K562 (cell line): ENCODE data around the gene RPTOR. TPM values are rescaled to one million over a fixed set of nuclear protein-coding genes. Genes with fewer than 3 reads are reported as not detected.

Experiments used
- ATAC-seq: fragments of 200-7000 bp; cut with Tn5 transposase; 3 replicates; pipeline ENCODE4 v1.9.1; 2020; ENCODE audit warnings: moderate library complexity
- BruUV-seq: library from RNA; stranded (reverse); fragments of 400-500 nt; replicated peaks from 2 replicates; lab custom pipeline; 2021; lab: Mats Ljungman, UMichigan
- CTCF ChIA-PET: fragments of 300-600 bp; formaldehyde crosslinking; extraction: SDS; loops from one replicate; lab custom pipeline; 2021; ENCODE audit warnings: low intra/inter-chr PET ratio; lab: Yijun Ruan, JAX
- POLR2A ChIA-PET: fragments of 300-600, 350-650 bp; sonication (Branson Sonifier 250); formaldehyde crosslinking; extraction: SDS; loops from one replicate; lab custom pipeline; 2021; ENCODE audit warnings: antibody characterized with exemption, inconsistent platforms; lab: Yijun Ruan, JAX
- DNase-seq, 4 experiments: peaks; one replicate each; pipeline versions ENCODE4 v3.0.0 to v3.0.0-alpha.2; 2011 to 2018; ENCODE audit warnings: low spot score in 3 of 4, mixed read lengths in 3 of 4; ENCODE audit errors: extremely low read depth in 1 of 4
- FAIRE-seq: peaks from 2 replicates; lab custom pipeline; 2011; peaks lifted over from hg19 to GRCh38; lab: Jason Lieb, UNC
- H2AFZ ChIP-seq: 2 replicates; pipeline ENCODE4 v1.6.0; 2011; ENCODE audit warnings: low read depth, low read length, control low read depth, inconsistent platforms
- H3K27ac ChIP-seq: fragments of 200-600 bp; 3 replicates; pipeline ENCODE4 v1.8.0; 2011; ENCODE audit warnings: low read depth, mild to moderate bottlenecking, control low read depth, inconsistent platforms, low read length, moderate library complexity, mixed read lengths; ENCODE audit errors: extremely low read depth
- H3K27me3 ChIP-seq, 2 experiments: fragments of 300-600 bp in 1 of 2; 2 replicates in 1 of 2; 3 replicates in 1 of 2; pipeline versions ENCODE4 v1.6.0 to v1.8.0; 2011; ENCODE audit warnings: inconsistent platforms in 2 of 2, low read length in 2 of 2, mild to moderate bottlenecking in 1 of 2, mixed read lengths in 1 of 2, moderate library complexity in 1 of 2; ENCODE audit not compliant: control insufficient read depth in 2 of 2, insufficient read depth in 2 of 2
- H3K36me3 ChIP-seq: fragments of 300-600 bp; 3 replicates; pipeline ENCODE4 v1.8.0; 2011; ENCODE audit warnings: mild to moderate bottlenecking, low read length, inconsistent platforms; ENCODE audit not compliant: control insufficient read depth, insufficient read depth
- H3K4me1 ChIP-seq, 2 experiments: fragments of 200-600 bp in 1 of 2; replicated peaks in 1 of 2; 2 replicates in 1 of 2; 3 replicates in 1 of 2; pipeline versions ENCODE4 v1.5.1 to v1.8.0; 2011; ENCODE audit warnings: inconsistent platforms in 2 of 2, low read length in 2 of 2, mild to moderate bottlenecking in 1 of 2, mixed read lengths in 1 of 2, moderate library complexity in 1 of 2; ENCODE audit not compliant: control insufficient read depth in 2 of 2, insufficient read depth in 2 of 2
- H3K4me2 ChIP-seq: 2 replicates; pipeline ENCODE4 v1.6.1; 2011; ENCODE audit warnings: low read length, control low read depth, inconsistent platforms, mixed read lengths; ENCODE audit not compliant: insufficient read depth
- H3K4me3 ChIP-seq: fragments of 200-600 bp; sonication (generic), shearing (Covaris generic); 2 replicates; pipeline ENCODE4 v1.5.1; 2016; ENCODE audit warnings: control low read depth, inconsistent platforms
- H3K79me2 ChIP-seq: fragments of 200-600 bp; 3 replicates; pipeline ENCODE4 v1.8.0; 2011; ENCODE audit warnings: low read length, inconsistent platforms; ENCODE audit not compliant: control insufficient read depth, insufficient read depth
- H3K9ac ChIP-seq, 2 experiments: 2 replicates each; pipeline versions ENCODE4 v1.6.0 to v1.6.1; 2011; ENCODE audit warnings: low read depth in 2 of 2, low read length in 2 of 2, control low read depth in 1 of 2, inconsistent platforms in 1 of 2, mild to moderate bottlenecking in 1 of 2, mixed read lengths in 1 of 2; ENCODE audit not compliant: insufficient read depth in 1 of 2
- H3K9me1 ChIP-seq: one replicate; pipeline ENCODE4 v1.6.0; 2011; ENCODE audit warnings: inconsistent platforms, mild to moderate bottlenecking, low read length, moderate library complexity; ENCODE audit not compliant: control insufficient read depth, insufficient read depth
- H3K9me3 ChIP-seq: replicated peaks from 2 replicates; pipeline ENCODE4 v1.5.1; 2011; ENCODE audit warnings: low read depth, low read length, inconsistent platforms; ENCODE audit not compliant: control insufficient read depth, insufficient read depth
- H4K20me1 ChIP-seq: replicated peaks from 2 replicates; pipeline ENCODE4 v1.6.1; 2011; ENCODE audit warnings: low read length, inconsistent platforms, mixed read lengths; ENCODE audit not compliant: control insufficient read depth, insufficient read depth
- RBM15 ChIP-seq: fragments of 200-400 bp; formaldehyde crosslinking; IDR thresholded peaks from 2 replicates; pipeline ENCODE4 v1.6.1; 2018; ENCODE audit warnings: mild to moderate bottlenecking, low read length, moderate library complexity; ENCODE audit not compliant: insufficient read depth
- TCFL5 ChIP-seq: fragments of 250-450 bp; sonication (Bioruptor Pico); conservative IDR thresholded peaks from 2 replicates; pipeline ENCODE4 v1.6.1; 2021; ENCODE audit warnings: mild to moderate bottlenecking, moderate library complexity, matching md5 sums
- ZNF263 ChIP-seq: sonication (generic); formaldehyde crosslinking; IDR thresholded peaks from 2 replicates; pipeline ENCODE4 v1.8.0; 2022; ENCODE audit warnings: mild to moderate bottlenecking, missing genetic modification reagents, borderline replicate concordance
- WGBS: fragments of 100-300 bp; shearing (Covaris generic); methylation state at CpG from one replicate; pipeline ENCODE4 v1.1.6; 2016; ENCODE audit warnings: low coverage, mixed read lengths; ENCODE audit not compliant: insufficient coverage; ENCODE audit errors: missing lambda C conversion rate; 5-methylcytosine and 5-hydroxymethylcytosine counted together
- in situ Hi-C: fragments of 300-500 bp; cut with MboI; formaldehyde crosslinking; loops from 4 replicates; pipeline ENCODE4 v1.15.0; 2018; ENCODE audit warnings: inconsistent platforms, mixed read lengths
- intact Hi-C: fragments of 100-400 bp; cut with micrococcal nuclease; formaldehyde crosslinking; loops from 2 replicates; pipeline ENCODE4 v1.14.2; 2022
- polyA plus RNA-seq, 8 experiments: library from polyadenylated mRNA; depleted of rRNA in 4 of 8; stranded (reverse) in 5 of 8; unstranded in 3 of 8; fragments of >200 nt; fragmentation: Nextera tagmentation in 2 of 8; fragmentation: Illumina TruSeq in 1 of 8; extraction: Ambion mirVana in 2 of 8; extraction: Trizol in 1 of 8; gene quantifications; 2 replicates each; pipeline versions ENCODE4 v1.2.1 to v1.2.3, GENCODE V29; 2011 to 2014; ENCODE audit warnings: inconsistent platforms in 1 of 8, missing spikeins in 1 of 8
- total RNA-seq, 7 experiments: library from RNA; depleted of rRNA in 6 of 7; stranded (reverse); fragments of >200 nt in 6 of 7; fragmentation: Illumina TruSeq in 2 of 7; extraction: Trizol in 2 of 7; gene quantifications; 2 replicates each; pipeline versions ENCODE4 v1.2.1 to v1.2.3, GENCODE V29; 2011 to 2021; ENCODE audit warnings: low replicate concordance in 1 of 7
- TF ChIP-seq, protein P1 (sequence below): IDR thresholded peaks from 2 replicates; pipeline ENCODE4 v1.6.1; 2014; ENCODE audit warnings: antibody characterized with exemption
- TF ChIP-seq, protein P2 (sequence below): sonication (generic); formaldehyde crosslinking; IDR thresholded peaks from 2 replicates; pipeline ENCODE4 v1.4.0; 2020; ENCODE audit warnings: mild to moderate bottlenecking, missing genetic modification reagents

The RPTOR gene
- total and polyA plus RNA-seq, 9 of the 15 experiments (the other 6 are each of a cell fraction or from before 2014, with no cell fraction given): 0.24 to 54.1 (median 10.2) TPM

DNA sequence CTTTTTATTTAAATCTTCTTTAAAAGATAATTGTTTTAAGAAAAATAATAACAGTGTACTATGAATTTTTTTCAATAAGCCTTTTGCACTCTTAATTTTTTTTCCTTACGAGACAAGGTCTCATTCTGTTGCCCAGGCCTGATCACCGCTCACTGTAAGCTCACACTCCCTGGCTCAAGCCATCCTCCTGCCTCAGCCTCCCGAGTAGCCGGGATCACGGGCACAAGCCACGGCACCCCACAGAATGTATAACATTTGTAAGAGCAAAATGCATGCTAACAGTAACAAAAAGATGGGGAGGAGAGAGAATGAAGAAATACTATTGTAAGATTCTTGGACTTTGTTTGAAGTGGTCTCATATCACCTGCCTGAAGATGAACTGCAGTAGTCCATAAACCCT lies 320.1 kb downstream of the RPTOR start:
- Histone ChIP-seq H2AFZ (no peak overlapping the region), H3K4me1 (peaks cover 0 to 12% of the 10 kb centered on the region in 2 experiments; a peak in 2 of 5 replicates), H3K9me1 (no peaks in the 10 kb centered on the region), H3K9ac (no peak overlapping the region), H3K79me2 (no peaks in the 10 kb centered on the region), H3K27me3 (no peaks in the 10 kb centered on the region), H4K20me1 (no peaks in the 10 kb centered on the region), H3K27ac (no peak overlapping the region), H3K4me3 (no peak overlapping the region), H3K36me3 (peaks cover 22% of the 10 kb centered on the region; the same call in 2 of the 3 replicates), H3K4me2 (no peak overlapping the region), H3K9me3 (no peaks in the 10 kb centered on the region)
- TF ChIP-seq ZNF263 (no peak), TCFL5 (CRISPR knock-in tag) (no peak), RBM15 (no peak)
- TF ChIP-seq, protein P1, sequence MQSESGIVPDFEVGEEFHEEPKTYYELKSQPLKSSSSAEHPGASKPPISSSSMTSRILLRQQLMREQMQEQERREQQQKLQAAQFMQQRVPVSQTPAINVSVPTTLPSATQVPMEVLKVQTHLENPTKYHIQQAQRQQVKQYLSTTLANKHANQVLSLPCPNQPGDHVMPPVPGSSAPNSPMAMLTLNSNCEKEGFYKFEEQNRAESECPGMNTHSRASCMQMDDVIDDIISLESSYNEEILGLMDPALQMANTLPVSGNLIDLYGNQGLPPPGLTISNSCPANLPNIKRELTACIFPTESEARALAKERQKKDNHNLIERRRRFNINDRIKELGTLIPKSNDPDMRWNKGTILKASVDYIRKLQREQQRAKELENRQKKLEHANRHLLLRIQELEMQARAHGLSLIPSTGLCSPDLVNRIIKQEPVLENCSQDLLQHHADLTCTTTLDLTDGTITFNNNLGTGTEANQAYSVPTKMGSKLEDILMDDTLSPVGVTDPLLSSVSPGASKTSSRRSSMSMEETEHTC: no peak
- TF ChIP-seq, protein P2, sequence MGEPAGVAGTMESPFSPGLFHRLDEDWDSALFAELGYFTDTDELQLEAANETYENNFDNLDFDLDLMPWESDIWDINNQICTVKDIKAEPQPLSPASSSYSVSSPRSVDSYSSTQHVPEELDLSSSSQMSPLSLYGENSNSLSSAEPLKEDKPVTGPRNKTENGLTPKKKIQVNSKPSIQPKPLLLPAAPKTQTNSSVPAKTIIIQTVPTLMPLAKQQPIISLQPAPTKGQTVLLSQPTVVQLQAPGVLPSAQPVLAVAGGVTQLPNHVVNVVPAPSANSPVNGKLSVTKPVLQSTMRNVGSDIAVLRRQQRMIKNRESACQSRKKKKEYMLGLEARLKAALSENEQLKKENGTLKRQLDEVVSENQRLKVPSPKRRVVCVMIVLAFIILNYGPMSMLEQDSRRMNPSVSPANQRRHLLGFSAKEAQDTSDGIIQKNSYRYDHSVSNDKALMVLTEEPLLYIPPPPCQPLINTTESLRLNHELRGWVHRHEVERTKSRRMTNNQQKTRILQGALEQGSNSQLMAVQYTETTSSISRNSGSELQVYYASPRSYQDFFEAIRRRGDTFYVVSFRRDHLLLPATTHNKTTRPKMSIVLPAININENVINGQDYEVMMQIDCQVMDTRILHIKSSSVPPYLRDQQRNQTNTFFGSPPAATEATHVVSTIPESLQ (CRISPR knock-in tag): no peak
- no peak for ATAC-seq
- 94% methylated on average over 6 of the region's 6 CpGs for WGBS
- BruUV-seq: no TSS peak
- FAIRE-seq: no peak
- POLR2A ChIA-PET: interaction anchor here (0.7 kb wide), 1 partner anchor 429 kb away, joined by 3 read pairs; no protein-coding TSS in a partner anchor
- intact Hi-C loops (no loop called here), in situ Hi-C loops (no loop called here)
- no peak for DNase-seq
- CTCF ChIA-PET: no interaction called here
